Stimulated activated CD4-positive, alpha-beta T cell treated with anti-CD3 and anti-CD28 coated beads, Interleukin-4, amount 100 ng/mL, for 4 hours (primary cell): ENCODE data around the gene INTS6L.

Experiments used
- DNase-seq, 2 experiments: peaks; one replicate each; pipeline ENCODE4 v3.0.0-alpha.2; 2020

INTS6L gene, protein sequence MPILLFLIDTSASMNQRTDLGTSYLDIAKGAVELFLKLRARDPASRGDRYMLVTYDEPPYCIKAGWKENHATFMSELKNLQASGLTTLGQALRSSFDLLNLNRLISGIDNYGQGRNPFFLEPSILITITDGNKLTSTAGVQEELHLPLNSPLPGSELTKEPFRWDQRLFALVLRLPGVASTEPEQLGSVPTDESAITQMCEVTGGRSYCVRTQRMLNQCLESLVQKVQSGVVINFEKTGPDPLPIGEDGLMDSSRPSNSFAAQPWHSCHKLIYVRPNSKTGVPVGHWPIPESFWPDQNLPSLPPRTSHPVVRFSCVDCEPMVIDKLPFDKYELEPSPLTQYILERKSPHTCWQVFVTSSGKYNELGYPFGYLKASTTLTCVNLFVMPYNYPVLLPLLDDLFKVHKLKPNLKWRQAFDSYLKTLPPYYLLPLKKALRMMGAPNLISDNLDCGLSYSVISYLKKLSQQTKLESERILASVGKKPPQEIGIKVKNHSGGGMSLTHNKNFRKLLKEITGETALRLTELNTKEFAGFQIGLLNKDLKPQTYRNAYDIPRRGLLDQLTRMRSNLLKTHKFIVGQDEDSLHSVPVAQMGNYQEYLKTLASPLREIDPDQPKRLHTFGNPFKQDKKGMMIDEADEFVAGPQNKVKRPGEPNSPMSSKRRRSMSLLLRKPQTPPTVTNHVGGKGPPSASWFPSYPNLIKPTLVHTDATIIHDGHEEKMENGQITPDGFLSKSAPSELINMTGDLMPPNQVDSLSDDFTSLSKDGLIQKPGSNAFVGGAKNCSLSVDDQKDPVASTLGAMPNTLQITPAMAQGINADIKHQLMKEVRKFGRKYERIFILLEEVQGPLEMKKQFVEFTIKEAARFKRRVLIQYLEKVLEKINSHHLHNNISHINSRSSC

DNA sequence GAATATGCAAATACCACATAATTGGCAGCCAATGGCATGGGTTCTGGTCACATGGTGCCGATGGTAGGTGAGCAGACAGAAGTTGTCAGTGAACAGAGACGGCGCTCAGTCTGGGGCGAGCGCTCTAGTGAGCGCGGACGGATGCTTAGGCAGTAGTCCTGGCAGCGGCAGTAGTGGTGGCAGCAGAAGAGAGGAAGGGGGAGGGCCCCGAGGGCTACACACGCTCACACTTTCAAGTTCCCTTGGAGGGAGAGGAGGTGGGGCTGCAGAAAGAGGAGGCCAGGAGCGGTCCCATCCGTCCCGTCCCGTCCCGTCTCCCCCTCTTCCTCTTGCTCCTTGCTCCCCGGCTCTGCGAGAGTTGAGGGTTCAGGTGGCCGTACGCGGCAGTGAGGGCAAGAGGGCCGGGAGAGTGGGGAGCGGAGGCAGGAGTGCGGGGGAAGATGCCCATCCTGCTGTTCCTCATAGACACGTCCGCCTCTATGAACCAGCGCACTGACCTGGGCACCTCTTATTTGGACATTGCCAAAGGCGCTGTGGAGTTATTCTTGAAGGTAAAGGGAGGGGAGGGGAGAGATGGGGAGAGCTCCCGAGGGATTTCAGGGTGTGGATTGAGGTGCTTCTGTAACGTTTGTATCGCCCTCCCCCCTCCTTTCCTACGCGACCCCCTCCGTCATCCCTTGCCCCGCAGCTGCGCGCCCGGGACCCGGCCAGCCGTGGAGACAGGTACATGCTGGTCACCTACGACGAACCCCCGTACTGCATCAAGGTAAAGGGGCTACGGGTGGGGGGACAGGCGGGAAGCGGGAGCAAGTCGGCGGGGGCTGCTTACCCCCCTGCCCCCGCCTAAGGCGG lies at the start of gene INTS6L:
Gene INTS6L, plus strand, starts transcription at position 108 of the 852 bp plus-strand sequence. Its CDS starts 333 bp downstream, at position 441.
- DNase-seq: peak; percentile 64 to 85

DNA sequence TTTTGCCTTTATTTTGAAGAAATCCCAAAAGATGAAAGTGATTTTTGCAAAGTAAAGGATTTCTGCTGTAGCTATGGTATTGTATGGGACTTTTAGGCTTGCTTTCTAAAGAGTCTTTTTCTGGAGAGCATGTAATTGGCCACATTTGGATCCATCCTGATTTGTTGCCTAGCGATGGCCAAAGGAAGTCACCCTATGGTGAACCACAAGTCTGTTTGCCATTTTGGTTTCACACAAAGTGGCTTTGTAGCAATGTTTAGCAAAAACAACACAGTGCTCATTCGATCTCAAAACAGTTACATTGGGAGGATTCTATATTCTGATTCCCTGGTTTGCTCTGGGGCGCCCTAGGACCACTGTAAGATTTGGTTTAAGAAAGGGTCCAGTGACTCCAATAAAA lies 44.1 kb upstream of the INTS6L start:
- no peak for DNase-seq

DNA sequence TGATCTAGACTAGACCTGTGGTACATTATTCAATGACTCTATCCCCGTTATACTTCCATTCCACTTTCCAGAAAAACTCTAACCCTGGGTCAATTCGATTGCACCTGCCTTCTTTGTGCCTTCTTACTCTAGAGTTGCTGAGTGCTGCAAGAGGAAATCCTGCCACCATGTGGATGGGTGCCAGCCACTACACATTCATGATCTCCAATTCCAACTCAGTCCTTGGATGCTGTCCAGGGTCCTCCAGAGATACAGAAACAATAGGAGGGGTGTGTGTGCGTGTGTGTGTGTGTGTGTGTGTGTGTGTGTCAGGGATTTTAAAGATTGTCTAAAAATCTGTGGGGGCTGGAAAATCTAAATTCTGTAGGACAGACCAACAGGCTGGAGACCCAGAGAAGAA lies 42.9 kb upstream of the INTS6L start:
- DNase-seq: peak; percentile 7 to 18

DNA sequence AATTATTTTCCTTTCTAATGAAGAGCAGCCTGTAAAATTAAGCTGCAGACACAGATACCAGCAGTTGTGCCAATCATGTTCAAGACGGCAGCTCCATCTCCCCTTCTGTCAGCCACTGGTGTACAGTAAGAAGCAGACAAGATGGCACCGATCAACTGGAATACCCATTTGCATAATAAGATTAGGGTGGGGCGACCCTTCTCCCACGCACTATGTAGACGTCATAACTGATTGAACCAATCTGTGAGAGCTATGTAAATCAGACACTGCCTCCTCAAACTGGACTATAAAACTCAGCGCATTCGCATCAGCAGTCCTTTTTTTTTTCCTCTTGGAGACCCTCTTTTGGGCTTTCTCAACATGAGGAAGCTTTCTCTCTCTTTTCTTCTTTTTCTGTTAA lies 40.4 kb upstream of the INTS6L start:
- no peak for DNase-seq

DNA sequence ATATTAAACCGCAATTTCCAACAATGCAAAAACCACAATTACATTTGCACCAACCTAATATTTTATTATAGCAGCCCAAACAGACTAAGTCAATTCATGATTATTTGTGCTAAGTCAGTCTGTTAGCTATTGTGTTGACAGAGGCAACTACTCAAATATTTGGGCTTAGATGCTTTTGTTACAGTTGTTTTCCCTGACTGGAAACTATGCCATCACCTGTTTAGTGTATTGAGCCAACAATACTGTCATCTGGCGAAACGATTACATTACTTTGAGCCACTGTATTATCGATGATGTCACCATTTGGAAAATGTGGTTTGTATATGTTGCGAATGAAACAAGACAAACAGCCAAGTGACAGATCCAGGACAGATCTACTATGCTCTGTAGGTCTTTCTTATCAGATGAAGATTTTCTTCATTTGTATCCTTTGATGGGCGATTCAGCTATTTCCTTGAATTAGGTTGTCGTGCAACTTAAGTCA lies 38.7 kb upstream of the INTS6L start:
- no peak for DNase-seq

DNA sequence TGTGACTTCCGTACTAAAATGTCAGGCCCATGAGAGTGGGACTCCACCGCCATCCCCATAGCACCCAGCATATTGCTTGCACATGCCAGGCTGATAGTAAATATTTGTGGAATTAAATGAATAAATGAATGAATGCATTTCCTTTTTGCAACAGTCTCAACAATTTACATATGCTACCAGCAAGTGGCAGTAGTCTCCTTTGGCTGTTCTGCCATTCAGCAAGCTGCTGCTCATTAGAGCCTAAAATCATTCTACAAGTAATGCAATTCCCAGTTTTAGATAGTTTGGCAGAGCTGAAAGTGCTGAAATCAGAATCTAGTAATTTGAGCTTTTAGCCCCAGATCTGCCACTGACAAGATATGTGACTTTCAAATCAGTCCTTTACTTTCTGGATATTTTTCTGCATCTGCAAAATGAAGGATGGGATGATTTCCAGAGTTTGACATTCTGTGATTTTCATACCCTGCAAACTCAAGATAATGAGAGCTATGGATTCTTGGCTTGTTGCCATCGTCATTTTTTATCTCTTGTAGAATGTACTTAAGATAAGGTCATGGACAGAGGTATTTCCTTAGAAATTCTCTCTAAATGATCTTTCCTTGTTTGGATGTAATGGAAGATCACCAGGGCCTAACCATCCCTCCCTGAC lies 35.7 kb upstream of the INTS6L start:
- peak in 1 of 2 experiments; percentile 1 for DNase-seq

DNA sequence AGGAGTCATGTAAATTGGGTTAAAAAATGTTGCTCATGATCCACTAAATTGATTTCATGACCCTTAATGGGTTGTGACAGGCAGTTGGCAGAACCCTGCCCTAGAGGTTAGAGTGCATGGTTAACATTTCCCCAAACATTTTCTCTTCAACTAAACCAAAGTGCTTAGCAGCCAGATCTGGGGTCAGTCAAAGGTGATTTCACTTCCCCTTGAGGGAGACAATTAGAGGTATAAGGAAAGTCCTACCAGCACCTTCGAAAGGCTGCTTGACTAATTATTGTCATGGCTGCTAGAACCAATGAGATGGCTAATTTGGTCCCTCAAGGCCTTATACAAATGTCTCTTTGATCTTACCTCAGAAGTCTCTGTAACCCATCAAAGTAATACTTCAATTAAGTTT lies 30.9 kb upstream of the INTS6L start:
- no peak for DNase-seq

DNA sequence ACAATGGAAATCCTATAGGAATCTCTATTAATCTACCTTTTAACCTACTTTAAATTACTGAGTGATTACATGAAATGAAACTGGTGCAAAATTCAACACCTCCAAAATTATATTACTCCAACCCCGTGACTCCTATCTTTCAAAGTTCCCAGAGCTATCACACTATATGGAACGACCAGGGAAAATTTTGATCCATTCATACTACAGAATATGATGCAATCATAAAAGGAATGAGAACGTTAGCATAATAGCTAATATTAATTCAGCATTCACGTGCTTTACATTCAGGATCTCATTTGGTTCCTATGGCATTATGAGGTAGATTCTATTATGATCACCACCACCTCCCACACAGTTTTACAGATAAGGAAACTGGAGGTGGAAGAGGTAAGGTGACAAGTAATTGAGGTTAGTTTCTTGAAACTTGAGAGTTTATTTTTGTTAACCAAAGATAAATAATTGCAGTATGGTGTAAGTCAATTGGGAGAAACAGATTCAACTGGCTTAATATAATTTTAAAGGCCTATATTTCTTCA lies 29.4 kb upstream of the INTS6L start:
- DNase-seq: no peak

DNA sequence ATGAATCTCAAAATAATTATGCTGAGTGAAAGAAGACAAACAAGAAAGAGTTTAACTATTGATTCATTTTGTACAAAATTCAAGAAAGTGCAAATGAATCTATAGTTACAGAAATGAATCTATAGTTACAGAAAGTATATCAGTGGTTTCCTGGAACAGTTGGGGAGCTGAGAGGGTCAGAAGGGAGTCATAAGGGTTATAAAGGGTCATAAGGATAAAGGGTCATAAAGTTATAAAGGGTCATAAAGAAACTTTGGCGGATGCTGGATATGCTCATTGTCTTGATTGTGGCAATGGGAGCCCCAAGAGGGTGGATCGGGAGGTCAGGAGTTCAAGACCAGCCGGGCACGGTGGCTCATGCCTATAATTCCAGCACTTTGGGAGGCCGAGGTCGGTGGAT lies 26.0 kb upstream of the INTS6L start:
- no peak for DNase-seq

DNA sequence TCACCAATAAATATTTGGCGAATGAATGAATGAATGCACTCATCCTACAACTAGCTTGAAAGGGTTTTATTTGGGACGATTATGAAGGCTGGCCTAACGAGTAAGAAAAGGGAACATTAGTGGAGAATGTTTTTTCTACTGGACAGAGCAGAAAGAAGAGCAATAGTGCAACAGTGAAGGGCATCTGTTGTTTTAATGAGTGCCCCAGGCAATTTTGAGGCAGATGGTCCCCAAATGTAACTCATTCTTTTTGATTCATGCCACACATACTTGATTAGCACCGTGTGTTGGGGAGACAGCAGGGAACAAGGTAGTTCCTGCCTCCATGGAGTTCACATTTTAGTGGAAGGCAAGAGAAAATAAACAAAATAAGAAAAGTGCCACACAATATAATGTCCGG lies 22.7 kb upstream of the INTS6L start:
- DNase-seq: no peak

DNA sequence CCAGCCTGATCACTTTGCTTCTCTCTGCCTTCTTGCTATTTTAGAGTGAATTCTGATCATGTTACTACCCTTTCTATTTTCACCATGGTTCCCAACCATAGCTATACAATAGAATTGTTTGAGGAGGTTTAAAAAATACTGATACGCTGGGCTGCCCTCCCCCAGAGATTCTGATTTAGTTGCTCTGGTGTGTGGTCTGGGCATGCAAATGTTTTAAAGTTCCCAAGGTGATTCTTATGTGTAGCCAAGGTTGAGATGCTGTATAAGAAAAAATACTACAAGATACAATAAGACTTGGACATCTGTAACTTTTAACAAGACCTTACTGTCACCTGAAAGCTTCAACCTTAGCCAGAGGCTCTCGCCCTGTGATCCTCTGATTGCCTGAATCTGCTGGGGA lies 22.2 kb upstream of the INTS6L start:
- DNase-seq: no peak

DNA sequence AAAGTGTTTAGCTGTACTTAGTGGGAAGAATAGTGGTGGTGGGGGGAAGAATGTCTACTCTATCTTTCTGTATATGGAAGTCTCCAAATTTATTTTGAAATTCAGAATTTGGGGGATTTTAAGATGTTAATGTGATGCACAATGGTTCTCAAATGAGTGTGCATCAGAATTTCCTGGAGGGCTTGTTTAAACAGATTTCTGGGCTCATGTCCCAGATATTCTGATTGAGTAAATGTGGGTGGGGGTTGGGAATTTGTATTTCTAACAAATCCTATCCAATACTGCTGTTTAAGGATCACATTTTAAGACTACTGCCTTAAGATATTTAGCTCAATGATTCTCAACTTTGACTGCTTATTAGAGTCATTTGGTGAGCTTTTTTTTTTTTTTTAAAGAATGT lies 15.1 kb upstream of the INTS6L start:
- DNase-seq: no peak

DNA sequence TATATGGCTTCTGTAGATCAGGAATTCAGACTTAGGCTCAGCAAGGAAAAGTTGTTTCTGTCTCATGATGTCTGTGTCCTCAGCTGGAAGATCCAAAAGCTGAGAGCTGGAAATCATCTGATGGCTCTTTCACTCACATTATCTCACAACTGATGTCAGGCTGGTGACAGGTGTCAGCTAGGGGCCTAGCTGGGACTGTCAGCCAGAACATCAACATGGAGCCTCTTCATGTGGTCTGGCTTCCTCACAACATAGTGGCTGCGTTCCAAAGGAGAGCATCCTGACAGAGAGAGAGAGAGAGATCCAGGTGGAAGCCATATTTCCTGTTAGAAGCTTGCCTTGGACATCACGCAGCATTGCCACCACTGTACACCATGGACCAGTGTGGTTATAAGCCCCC lies 10.6 kb upstream of the INTS6L start:
- no peak for DNase-seq

DNA sequence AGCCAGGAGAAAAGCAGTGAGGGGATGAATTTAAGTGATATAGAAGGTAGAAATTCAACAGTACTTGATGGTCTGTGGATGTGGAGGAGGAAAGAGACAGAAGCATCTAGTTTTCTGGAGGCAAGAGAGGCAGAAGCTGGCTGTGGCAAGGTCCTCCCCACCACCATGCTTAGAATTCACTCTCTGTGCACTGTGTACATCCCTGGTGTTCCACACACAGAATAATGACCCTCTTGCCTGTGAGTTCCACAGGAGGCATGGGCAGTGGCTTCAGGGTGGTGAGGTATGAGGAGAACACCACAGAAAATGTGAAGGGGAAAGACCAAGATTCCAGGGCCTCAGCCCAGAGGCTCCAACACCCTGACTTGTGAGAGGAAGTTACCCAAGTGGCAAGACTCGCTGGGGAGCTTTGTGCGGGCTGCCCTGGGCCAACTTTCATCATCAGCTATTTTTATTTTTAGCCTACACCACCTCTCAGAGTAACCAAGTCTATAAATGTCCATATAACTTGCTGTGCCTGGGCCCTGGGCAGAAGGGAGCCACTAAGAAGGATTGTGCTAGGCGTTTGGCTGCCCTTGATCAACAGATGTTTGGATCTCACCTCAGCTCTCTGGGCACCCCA lies 7.8 kb upstream of the INTS6L start:
- DNase-seq: no peak

DNA sequence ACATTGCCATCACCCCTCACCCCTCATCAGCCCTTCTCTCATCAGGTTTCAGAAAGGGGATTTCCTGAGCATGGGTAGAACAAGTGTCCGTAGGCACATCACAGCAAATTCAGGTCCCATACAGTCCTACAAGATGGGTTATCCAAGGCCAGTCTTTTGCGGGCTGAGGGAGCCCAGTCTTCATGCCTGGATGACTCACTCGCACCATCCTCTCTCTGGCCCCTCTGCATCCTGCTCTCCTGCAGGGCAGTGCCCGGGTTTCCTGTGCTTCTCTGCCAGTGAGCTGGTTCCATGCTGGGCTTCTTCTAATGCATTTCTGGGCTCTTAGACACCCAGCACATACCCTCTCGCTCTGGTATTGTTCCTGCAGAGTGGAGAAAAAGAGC lies 7.3 kb upstream of the INTS6L start:
- DNase-seq: no peak

DNA sequence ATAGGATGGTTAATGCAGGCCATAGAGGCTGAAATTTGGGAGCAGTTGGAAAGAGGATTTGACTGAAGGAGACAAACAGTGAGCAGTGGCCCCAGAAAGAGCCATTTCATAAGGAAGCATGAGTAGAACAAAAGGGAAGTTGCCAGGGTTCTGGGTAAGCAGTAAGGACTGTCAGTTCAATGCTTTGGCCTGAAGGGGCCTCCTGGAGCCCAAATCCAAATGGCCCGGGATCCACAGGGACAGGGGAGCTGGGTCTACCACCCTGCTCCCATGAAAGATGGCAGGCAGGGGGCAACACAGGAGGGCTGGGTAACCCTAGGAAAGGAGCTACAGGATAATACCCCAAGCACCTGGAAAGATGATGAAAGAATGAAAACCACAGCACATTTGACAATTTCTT lies 4.1 kb upstream of the INTS6L start:
- no peak for DNase-seq

DNA sequence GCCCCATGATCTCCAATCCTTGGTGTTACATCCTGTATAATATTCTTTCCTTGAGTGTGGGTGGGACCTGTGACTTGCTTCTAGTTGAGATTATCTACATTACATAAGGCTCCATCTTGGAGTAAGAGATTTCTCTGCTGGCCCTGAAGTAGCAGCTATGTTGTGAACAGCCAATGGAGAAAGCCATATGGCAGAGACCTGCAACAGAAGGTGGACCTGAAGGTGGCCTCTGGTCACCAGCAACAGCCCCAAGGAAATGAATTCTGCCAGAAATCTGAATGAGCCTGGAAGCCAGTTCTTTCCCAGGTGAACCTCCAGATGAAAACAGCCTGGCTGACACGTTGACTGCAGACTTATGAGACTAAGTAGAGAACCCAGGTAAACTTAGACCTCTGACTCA lies 2.3 kb upstream of the INTS6L start:
- DNase-seq: no peak

DNA sequence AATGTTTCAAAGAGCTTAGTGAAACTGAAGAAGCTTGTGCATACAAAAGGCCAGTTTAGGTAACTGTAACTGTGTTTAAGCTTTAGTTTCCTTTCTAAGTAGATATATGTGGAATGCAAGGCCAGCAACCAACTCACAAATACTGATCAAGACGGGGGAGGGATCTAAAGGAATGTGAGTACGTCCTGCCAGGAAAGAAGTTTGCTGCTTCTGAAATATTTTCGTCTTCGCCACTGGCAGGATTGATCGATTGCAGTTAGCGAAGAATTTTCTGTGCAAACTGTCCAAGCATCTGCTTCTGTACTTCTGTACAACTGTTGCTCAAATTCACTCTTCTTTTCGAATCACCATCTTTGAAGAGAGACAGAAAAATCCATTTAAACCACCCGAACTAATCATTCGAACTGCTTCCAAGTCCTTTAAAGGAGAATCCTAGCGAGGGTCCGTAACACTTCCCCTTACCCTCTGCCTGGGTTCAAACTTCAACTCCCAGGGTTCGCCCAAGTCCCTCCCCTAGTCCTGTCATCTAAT lies 373 bp upstream of the INTS6L start:
- DNase-seq: no peak

DNA sequence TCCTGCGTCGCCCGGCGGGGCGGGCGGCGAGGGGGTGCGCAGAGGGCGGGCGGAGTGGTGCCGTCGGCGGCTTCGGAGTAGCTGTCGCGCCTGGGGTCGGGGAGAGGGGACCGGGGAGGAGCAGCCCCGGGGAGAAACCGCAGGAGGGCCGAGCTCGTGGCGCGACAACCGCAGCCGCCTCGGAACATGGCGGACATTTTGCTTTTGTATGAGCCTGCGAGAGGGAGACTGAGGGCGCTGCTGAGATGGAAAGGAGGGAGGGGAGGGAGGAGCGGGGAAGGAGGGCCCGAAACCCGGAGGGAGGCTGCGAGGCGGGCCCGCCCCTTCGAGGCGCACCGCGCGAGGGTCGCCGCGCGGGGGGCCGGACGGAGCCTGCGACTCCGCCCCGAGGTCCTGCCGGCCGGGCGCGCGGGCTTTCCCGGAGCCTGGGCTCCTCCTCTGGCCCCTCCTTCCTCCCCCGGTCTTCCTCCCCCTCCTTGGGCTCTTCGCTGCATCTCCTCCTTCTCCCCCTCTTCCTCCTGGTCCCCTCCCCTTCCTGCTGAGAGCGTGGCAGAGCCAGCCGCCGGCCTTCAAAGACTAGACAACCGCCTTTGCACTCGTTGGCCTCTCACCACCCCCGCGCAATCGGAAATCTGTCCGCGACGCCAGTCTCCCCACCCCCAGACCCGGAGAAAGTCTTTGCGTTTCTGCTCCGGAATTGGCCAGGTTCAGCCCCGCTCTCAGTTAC lies 1.1 kb downstream of the INTS6L start:
- peak; percentile 70 to 85 for DNase-seq

DNA sequence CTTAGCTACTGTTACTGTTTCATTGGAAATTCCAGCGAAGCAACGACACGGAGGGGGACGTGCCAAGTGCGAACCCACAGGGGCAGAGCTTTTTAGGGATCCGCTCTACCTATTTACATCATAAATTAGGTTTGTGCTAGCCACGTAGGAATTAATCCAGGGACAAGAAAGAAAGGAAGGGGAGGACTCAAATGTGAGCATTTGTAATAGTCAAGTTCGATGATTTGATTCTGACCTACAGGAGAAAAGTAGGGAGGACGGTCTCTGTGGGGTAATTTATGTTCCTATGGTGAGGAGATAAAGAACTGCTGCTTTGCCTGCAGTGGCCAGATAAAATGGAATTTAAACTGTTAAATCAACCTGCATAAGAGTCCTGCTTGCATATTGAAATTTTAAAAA lies 1.7 kb downstream of the INTS6L start:
- no peak for DNase-seq
